Fibroblast of lung (primary cell): ENCODE results near the gene UPF2. TPM values are rescaled to one million over a fixed set of nuclear protein-coding genes. Genes with fewer than 3 reads are reported as not detected.

ENCODE experiments used
- DNase-seq, 2 donors: peaks; one replicate each; pipeline versions ENCODE4 v3.0.0 to v3.0.0-alpha.2; 2010; ENCODE audit warnings: low read depth in 2 of 2
- H2AFZ ChIP-seq: 2 replicates; pipeline ENCODE4 v1.5.1; 2012; ENCODE audit warnings: low read length, control low read depth, inconsistent platforms
- H3K27ac ChIP-seq: 2 replicates; pipeline ENCODE4 v1.5.1; 2011; ENCODE audit warnings: low read length, control low read depth; ENCODE audit not compliant: insufficient read depth
- H3K27me3 ChIP-seq: 2 replicates; pipeline ENCODE4 v1.5.1; 2011; ENCODE audit warnings: mild to moderate bottlenecking, low read length; ENCODE audit not compliant: control insufficient read depth, insufficient read depth
- H3K36me3 ChIP-seq: 2 replicates; pipeline ENCODE4 v1.5.1; 2011; ENCODE audit warnings: low read length; ENCODE audit not compliant: control insufficient read depth, insufficient read depth
- H3K4me1 ChIP-seq: 2 replicates; pipeline ENCODE4 v1.5.1; 2011; ENCODE audit warnings: low read length; ENCODE audit not compliant: control insufficient read depth, insufficient read depth; ENCODE audit errors: extremely low read depth
- H3K4me2 ChIP-seq: 2 replicates; pipeline ENCODE4 v1.5.1; 2011; ENCODE audit warnings: low read length, control low read depth; ENCODE audit not compliant: insufficient read depth; ENCODE audit errors: extremely low read depth
- H3K4me3 ChIP-seq, 4 experiments: fragments of 200-600 bp in 1 of 4; sonication (generic) in 1 of 4; replicated peaks in 1 of 4; 2 replicates each; pipeline ENCODE4 v1.5.1; 2011 to 2016; ENCODE audit warnings: low read length in 4 of 4, low read depth in 3 of 4, mild to moderate bottlenecking in 3 of 4, control low read depth in 2 of 4, inconsistent platforms in 1 of 4, mixed read lengths in 1 of 4; ENCODE audit not compliant: insufficient read depth in 1 of 4; ENCODE audit errors: control extremely low read depth in 1 of 4
- H3K79me2 ChIP-seq: 2 replicates; pipeline ENCODE4 v1.5.1; 2012; ENCODE audit warnings: mild to moderate bottlenecking, low read length, inconsistent platforms; ENCODE audit not compliant: control insufficient read depth, insufficient read depth
- H3K9ac ChIP-seq: 2 replicates; pipeline ENCODE4 v1.5.1; 2011; ENCODE audit warnings: mild to moderate bottlenecking, low read length, control low read depth; ENCODE audit not compliant: insufficient read depth
- H3K9me3 ChIP-seq: 2 replicates; pipeline ENCODE4 v1.5.1; 2012; ENCODE audit warnings: low read depth, low read length; ENCODE audit not compliant: control insufficient read depth, insufficient read depth
- H4K20me1 ChIP-seq: 2 replicates; pipeline ENCODE4 v1.5.1; 2011; ENCODE audit warnings: low read length; ENCODE audit not compliant: control insufficient read depth, insufficient read depth; ENCODE audit errors: extremely low read depth
- EZH2 ChIP-seq: IDR thresholded peaks from 2 replicates; pipeline ENCODE4 v1.5.1; 2012; ENCODE audit warnings: low read length, control low read depth, mild to moderate bottlenecking; ENCODE audit errors: missing control alignments
- polyA plus RNA-seq, 2 donors: library from polyadenylated mRNA; depleted of rRNA in 1 of 2; stranded (reverse) in 1 of 2; unstranded in 1 of 2; fragments of >200 nt; gene quantifications; 2 replicates each; pipeline ENCODE4 v1.2.1, GENCODE V29; 2011 to 2012; ENCODE audit warnings: missing spikeins in 1 of 2
- total RNA-seq: library from RNA; depleted of rRNA; stranded (reverse); fragments of >200 nt; gene quantifications from 2 replicates; pipeline ENCODE4 v1.2.1, GENCODE V29; 2014
- TF ChIP-seq, protein P1 (sequence below), 2 donors: IDR thresholded peaks in 1 of 2; conservative IDR thresholded peaks in 1 of 2; 1 replicate in 1 of 2; 2 replicates in 1 of 2; pipeline ENCODE4 v1.5.1; 2011 to 2012; ENCODE audit warnings: low read length in 2 of 2, control low read depth in 1 of 2, inconsistent platforms in 1 of 2, low read depth in 1 of 2, mild to moderate bottlenecking in 1 of 2

The UPF2 gene
- total and polyA plus RNA-seq, 2 donors (not counting 1 experiment from before 2014, with no cell fraction given), result 20.8 to 22.6 TPM

DNA sequence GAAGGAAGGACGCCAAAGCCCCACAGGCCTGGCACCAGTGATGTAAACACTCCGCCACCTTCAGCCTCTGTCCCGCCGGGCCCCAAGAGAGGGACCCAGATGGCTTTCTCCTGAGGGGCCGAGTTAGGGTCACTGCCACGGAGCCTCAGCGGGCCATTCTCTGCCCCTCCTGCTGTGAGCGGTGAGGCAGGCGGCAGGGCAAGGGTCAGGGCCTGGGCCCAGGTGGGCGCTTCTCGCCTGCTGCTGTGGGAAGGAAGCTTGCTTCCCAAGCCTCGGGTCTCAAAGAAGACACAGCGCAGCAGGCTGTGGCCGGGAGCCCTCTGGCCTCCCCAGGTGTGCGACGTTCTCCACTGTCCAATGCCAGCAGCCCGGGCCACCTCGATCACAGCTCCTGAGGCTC, 134.7 kb downstream of the UPF2 start:
- H3K36me3 ChIP-seq, result no peaks in the 10 kb centered on the region
- H2AFZ ChIP-seq, result no peak overlapping the region
- no peak for DNase-seq
- no peak overlapping the region for H3K27ac ChIP-seq
- no peaks in the 10 kb centered on the region for H4K20me1 ChIP-seq
- no peak overlapping the region for H3K4me3 ChIP-seq
- no peak overlapping the region for H3K4me2 ChIP-seq
- H3K9me3 ChIP-seq, result no peaks in the 10 kb centered on the region
- H3K4me1 ChIP-seq, result no peaks in the 10 kb centered on the region
- H3K79me2 ChIP-seq, result no peaks in the 10 kb centered on the region
- peaks cover 3% of the 10 kb centered on the region for H3K27me3 ChIP-seq
- TF ChIP-seq, protein P1, sequence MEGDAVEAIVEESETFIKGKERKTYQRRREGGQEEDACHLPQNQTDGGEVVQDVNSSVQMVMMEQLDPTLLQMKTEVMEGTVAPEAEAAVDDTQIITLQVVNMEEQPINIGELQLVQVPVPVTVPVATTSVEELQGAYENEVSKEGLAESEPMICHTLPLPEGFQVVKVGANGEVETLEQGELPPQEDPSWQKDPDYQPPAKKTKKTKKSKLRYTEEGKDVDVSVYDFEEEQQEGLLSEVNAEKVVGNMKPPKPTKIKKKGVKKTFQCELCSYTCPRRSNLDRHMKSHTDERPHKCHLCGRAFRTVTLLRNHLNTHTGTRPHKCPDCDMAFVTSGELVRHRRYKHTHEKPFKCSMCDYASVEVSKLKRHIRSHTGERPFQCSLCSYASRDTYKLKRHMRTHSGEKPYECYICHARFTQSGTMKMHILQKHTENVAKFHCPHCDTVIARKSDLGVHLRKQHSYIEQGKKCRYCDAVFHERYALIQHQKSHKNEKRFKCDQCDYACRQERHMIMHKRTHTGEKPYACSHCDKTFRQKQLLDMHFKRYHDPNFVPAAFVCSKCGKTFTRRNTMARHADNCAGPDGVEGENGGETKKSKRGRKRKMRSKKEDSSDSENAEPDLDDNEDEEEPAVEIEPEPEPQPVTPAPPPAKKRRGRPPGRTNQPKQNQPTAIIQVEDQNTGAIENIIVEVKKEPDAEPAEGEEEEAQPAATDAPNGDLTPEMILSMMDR (conservative IDR thresholded peaks at IDR 0.05 in 1 of 2, IDR thresholded peaks at IDR 0.05 in 1 of 2; ENCODE audit: low read depth in 1 of 2, low read length in 2 of 2), result no peak
- no peak for TF ChIP-seq EZH2
- no peak overlapping the region for H3K9ac ChIP-seq

DNA sequence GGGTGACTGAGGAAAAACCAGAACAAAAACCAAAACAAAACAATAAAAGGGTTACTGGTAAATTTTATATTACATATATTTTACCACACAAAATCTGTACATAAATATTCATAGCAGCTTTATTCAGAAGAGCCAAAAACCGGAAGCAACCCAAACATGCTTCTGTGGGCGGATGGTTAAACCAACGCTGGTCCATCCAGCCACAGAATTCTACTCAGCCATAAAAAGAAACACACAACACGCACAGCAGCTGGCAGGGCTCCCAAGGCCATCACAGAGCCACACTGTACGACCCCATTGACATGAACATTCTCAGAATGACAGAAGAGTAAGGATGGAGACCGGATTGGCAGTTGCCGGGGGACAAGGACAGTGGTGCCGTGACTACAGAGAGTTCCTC, 135.9 kb downstream of the UPF2 start:
- Histone ChIP-seq H3K27me3 (no peaks in the 10 kb centered on the region), H3K4me2 (no peak overlapping the region), H3K79me2 (no peaks in the 10 kb centered on the region), H3K9ac (no peak overlapping the region), H4K20me1 (no peaks in the 10 kb centered on the region), H3K36me3 (no peaks in the 10 kb centered on the region), H3K27ac (no peak overlapping the region), H3K4me1 (no peaks in the 10 kb centered on the region), H3K9me3 (no peaks in the 10 kb centered on the region), H2AFZ (no peak overlapping the region), H3K4me3 (no peak overlapping the region)
- TF ChIP-seq, protein P1 (conservative IDR thresholded peaks at IDR 0.05 in 1 of 2, IDR thresholded peaks at IDR 0.05 in 1 of 2; ENCODE audit: low read depth in 1 of 2, low read length in 2 of 2), result no peak
- no peak for TF ChIP-seq EZH2
- no peak for DNase-seq

GRCh38 chr10:11902646-11903045, 140.0 kb downstream of the UPF2 start:
- H3K4me1 ChIP-seq, result no peaks in the 10 kb centered on the region
- H3K9ac ChIP-seq, result no peak overlapping the region
- no peak overlapping the region for H2AFZ ChIP-seq
- DNase-seq, result no peak
- no peaks in the 10 kb centered on the region for H3K36me3 ChIP-seq
- no peak overlapping the region for H3K4me3 ChIP-seq
- H4K20me1 ChIP-seq, result no peaks in the 10 kb centered on the region
- TF ChIP-seq, protein P1 (conservative IDR thresholded peaks at IDR 0.05 in 1 of 2, IDR thresholded peaks at IDR 0.05 in 1 of 2; ENCODE audit: low read depth in 1 of 2, low read length in 2 of 2), result no peak
- TF ChIP-seq EZH2, result no peak
- H3K27ac ChIP-seq, result no peak overlapping the region
- H3K9me3 ChIP-seq, result no peaks in the 10 kb centered on the region
- H3K79me2 ChIP-seq, result no peaks in the 10 kb centered on the region
- no peak overlapping the region for H3K4me2 ChIP-seq
- H3K27me3 ChIP-seq, result no peaks in the 10 kb centered on the region
